A673 (cell line): ENCODE measurements around the gene DBX1.

Experiments
- CTCF ChIP-seq: fragments of 300-800, 200-600 bp; sonication (generic); conservative IDR thresholded peaks from 2 replicates; pipeline ENCODE4 v1.5.1; 2017; ENCODE audit warnings: low read depth, mild to moderate bottlenecking, antibody characterized with exemption, low read length, moderate library complexity, mixed read lengths
- EZH2 ChIP-seq: fragments of 200-600 bp; sonication (generic); IDR thresholded peaks from 2 replicates; pipeline ENCODE4 v1.6.1; 2017; ENCODE audit warnings: borderline replicate concordance, low read depth, mild to moderate bottlenecking, mixed read lengths, antibody characterized with exemption, low read length; ENCODE audit not compliant: poor library complexity, severe bottlenecking

- TF ChIP-seq CTCF (peak; percentile 78), EZH2 (no peak)
These were observed 49.2 kb downstream of the DBX1 start for GRCh38 chr11:20110908-20111669.
